HAP-1 (cell line): ENCODE data around the gene MITF.

ENCODE experiments used
- DNase-seq, 2 experiments: peaks; one replicate each; pipeline ENCODE4 v3.0.0-alpha.2; 2016 to 2020; ENCODE audit warnings: low spot score in 2 of 2
- H3K27me3 ChIP-seq: fragments of 250-450 bp; sonication (Bioruptor Pico); 2 replicates; pipeline ENCODE4 v1.5.1; 2020; ENCODE audit warnings: low read depth, mild to moderate bottlenecking, moderate library complexity
- H3K36me3 ChIP-seq: fragments of 250-450 bp; sonication (Bioruptor Pico); replicated peaks from 2 replicates; pipeline ENCODE4 v1.5.1; 2020; ENCODE audit warnings: mild to moderate bottlenecking
- H3K4me1 ChIP-seq: fragments of 250-450 bp; sonication (Bioruptor Pico); 2 replicates; pipeline ENCODE4 v1.5.1; 2020; ENCODE audit warnings: mild to moderate bottlenecking
- H3K4me3 ChIP-seq: fragments of 250-450 bp; sonication (Bioruptor Pico); 2 replicates; pipeline ENCODE4 v1.5.1; 2020; ENCODE audit warnings: mild to moderate bottlenecking, moderate library complexity
- H3K9me3 ChIP-seq: fragments of 250-450 bp; sonication (Bioruptor Pico); 2 replicates; pipeline ENCODE4 v1.5.1; 2020; ENCODE audit warnings: mild to moderate bottlenecking, moderate library complexity
- in situ Hi-C: fragments of 300-500 bp; cut with MboI; formaldehyde crosslinking; loops from 3 replicates; pipeline ENCODE4 v1.14.3; 2020; ENCODE audit warnings: low sequenced_read_pairs, inconsistent platforms, mixed read lengths

The MITF gene

DNA sequence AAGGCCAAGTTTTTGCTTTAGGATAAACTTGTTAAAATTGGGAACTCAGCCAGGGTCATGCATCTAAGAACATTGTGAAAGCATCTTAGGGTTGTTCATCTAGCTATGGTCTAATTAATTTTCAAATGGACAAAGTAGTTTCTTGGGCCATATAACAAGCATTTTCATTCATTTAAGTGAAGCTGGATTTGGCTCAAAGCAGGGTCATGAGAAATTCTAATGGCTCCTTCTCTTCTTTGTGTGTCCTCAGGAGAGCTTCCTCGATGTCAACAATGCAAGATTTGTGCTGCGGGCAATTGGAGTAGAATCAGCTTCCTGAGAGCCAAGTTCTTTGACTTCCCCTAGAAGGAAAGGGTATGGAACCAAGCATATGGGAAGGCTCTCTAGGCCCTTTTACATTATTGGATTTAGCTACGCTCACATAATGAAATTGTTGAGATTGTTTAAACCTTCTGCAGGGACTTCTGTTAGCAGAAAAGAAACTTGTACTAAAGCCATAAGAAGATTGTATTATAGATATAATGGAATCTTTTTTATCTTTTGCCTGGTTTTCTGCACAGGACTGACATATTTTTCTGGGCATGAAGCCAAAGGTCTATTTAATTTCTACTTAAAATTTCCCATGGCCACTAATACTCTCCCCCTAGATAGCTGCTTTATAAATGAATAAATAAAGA, 258.5 kb downstream of the MITF start:
- no peaks in the 10 kb centered on the region for H3K27me3 ChIP-seq
- peaks cover 27% of the 10 kb centered on the region for H3K4me1 ChIP-seq
- in situ Hi-C loops = no loop called here
- no peak overlapping the region for H3K4me3 ChIP-seq
- peak; percentile 18 to 37 for DNase-seq
- H3K36me3 ChIP-seq = no peaks in the 10 kb centered on the region
- H3K9me3 ChIP-seq = no peaks in the 10 kb centered on the region

- in situ Hi-C loops = no loop called here
- DNase-seq = no peak
- Histone ChIP-seq H3K4me3 (no peak overlapping the region), H3K9me3 (no peaks in the 10 kb centered on the region), H3K27me3 (no peaks in the 10 kb centered on the region), H3K36me3 (no peaks in the 10 kb centered on the region), H3K4me1 (peaks cover 25% of the 10 kb centered on the region)
Measured at GRCh38 chr3:69998759-69999139, 259.5 kb downstream of the MITF start.

DNA sequence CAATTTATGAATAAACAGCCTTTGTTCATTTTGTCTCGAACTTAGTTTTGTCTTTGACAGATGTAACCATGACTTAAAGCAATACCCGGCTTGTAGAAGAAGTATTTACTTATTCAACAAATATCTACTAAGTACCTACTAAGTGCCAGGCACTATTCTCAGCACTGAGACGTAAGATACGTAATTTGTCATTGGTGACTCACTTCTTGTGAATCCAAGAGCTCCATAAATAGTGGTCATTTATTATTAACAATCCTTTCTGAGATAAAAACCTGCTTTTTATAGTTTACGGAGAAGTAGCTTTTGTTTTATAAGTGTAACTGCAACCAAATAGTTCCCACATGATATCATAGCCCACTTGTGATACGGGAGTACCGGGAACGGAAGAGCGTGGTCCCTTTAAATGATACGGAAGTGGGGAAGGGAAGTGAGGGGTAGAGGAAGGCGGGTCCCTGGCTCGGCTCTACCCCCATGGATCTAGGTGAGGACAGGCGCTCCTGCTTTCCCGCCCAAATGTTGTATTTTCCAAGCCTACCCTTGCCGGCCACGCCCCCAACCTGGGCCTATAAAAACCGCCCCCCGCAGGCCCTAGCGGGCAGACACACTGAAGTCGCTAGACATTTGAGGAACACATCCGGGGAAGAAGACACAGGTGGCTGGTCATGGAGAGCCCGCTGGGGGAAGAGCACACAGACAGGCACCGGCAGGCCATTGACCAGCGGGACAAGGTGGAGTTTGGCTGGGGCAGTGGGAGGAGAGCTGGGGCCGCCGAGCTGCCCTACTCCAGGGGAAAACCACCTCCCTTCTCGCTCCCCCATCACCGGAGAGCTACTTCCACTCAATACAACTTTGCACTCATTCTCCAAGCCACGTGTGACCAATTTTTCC, 260.1 kb downstream of the MITF start, which contains the start of gene SAMMSON:
Gene SAMMSON (plus strand): TSS at position 594 of the 888 bp plus-strand sequence.
- H3K9me3 ChIP-seq = no peaks in the 10 kb centered on the region
- H3K4me1 ChIP-seq = peaks cover 25% of the 10 kb centered on the region
- no peaks in the 10 kb centered on the region for H3K27me3 ChIP-seq
- no peak for DNase-seq
- H3K36me3 ChIP-seq = no peaks in the 10 kb centered on the region
- H3K4me3 ChIP-seq = no peak within 1 kb of the TSS
- in situ Hi-C loops = no loop called here

GRCh38 chr3:70000028-70000410, 260.8 kb downstream of the MITF start:
- in situ Hi-C loops = no loop called here
- no peak for DNase-seq
- Histone ChIP-seq H3K9me3 (no peaks in the 10 kb centered on the region), H3K4me3 (no peak overlapping the region), H3K27me3 (no peaks in the 10 kb centered on the region), H3K36me3 (no peaks in the 10 kb centered on the region), H3K4me1 (peaks cover 25% of the 10 kb centered on the region)

GRCh38 chr3:70000563-70001081, 261.4 kb downstream of the MITF start:
- in situ Hi-C loops = no loop called here
- no peaks in the 10 kb centered on the region for H3K36me3 ChIP-seq
- peaks cover 25% of the 10 kb centered on the region for H3K4me1 ChIP-seq
- no peak overlapping the region for H3K4me3 ChIP-seq
- no peaks in the 10 kb centered on the region for H3K9me3 ChIP-seq
- H3K27me3 ChIP-seq = no peaks in the 10 kb centered on the region
- DNase-seq = peak; percentile 19 to 34

GRCh38 chr3:70003119-70003518, 263.9 kb downstream of the MITF start:
- no peaks in the 10 kb centered on the region for H3K9me3 ChIP-seq
- no peak for DNase-seq
- no peaks in the 10 kb centered on the region for H3K27me3 ChIP-seq
- H3K36me3 ChIP-seq = no peaks in the 10 kb centered on the region
- no peak overlapping the region for H3K4me3 ChIP-seq
- peaks cover 16% of the 10 kb centered on the region for H3K4me1 ChIP-seq
- in situ Hi-C loops = no loop called here

- in situ Hi-C loops = no loop called here
- Histone ChIP-seq H3K4me1 (no peaks in the 10 kb centered on the region; the same call in 1 of the 2 replicates), H3K36me3 (no peaks in the 10 kb centered on the region), H3K9me3 (no peaks in the 10 kb centered on the region), H3K4me3 (no peak overlapping the region), H3K27me3 (no peaks in the 10 kb centered on the region)
- DNase-seq = no peak
Measured at GRCh38 chr3:70006089-70006488, 266.8 kb downstream of the MITF start.

DNA sequence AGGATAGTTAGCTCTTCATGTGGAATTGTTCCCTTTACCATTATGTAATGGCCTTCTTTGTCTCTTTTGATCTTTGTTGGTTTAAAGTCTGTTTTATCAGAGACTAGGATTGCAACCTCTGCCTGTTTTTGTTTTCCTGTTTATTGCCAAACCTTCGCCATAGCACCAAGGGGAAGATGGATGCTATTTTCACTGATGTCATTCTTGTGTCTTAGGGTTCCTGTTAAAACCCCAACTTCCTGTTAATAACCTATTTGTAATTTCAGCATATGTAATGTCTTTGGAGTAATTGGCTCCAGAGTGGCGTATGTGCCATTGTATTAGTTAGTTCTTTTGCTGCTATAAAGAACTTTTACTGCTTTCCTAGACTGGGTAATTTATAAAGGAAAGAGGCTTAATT, 271.1 kb downstream of the MITF start:
- no peaks in the 10 kb centered on the region for H3K9me3 ChIP-seq
- no peaks in the 10 kb centered on the region for H3K27me3 ChIP-seq
- no peaks in the 10 kb centered on the region for H3K4me1 ChIP-seq
- no peak overlapping the region for H3K4me3 ChIP-seq
- in situ Hi-C loops = no loop called here
- no peaks in the 10 kb centered on the region for H3K36me3 ChIP-seq
- DNase-seq = no peak

DNA sequence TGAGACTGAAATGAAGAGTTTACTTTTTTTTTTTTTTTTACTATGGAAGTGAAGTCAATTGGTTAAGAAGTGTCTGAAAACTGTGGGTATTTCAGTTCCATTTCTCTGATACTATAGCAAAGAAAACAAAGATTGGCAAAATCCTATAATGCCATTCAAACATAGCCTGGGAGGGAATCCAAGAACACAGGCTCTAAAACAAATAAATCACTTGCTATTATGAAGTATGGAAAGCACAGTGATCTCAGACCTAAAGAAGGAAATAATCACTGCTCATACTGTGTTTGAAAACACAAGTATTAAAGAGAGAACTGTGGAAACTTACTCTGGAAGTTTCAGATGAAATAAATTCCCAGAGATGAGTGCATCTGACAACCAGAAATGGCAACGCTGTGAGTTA, 272.3 kb downstream of the MITF start:
- Histone ChIP-seq H3K9me3 (no peaks in the 10 kb centered on the region), H3K4me1 (no peaks in the 10 kb centered on the region), H3K27me3 (no peaks in the 10 kb centered on the region), H3K36me3 (no peaks in the 10 kb centered on the region), H3K4me3 (no peak overlapping the region)
- DNase-seq = no peak
- in situ Hi-C loops = no loop called here
